Measurements from ENCODE around the gene CHRNE.
A peak's percentile ranks its signal among the peaks of the same experiment; 100 is the strongest.
"Not testable (repeated sequence)": the region's sequence is repeated elsewhere in the genome, so short reads cannot be mapped to it uniquely, and the experiment has no call there.

Gene CHRNE

GRCh38 chr17:4939546-4939795 lies 36.6 kb upstream of the CHRNE start:
- no peak for DNase-seq

- no peak for DNase-seq
Measured at GRCh38 chr17:4938688-4939545, 36.0 kb upstream of the CHRNE start.

- DNase-seq = no peak
Measured at GRCh38 chr17:4938069-4938491, 35.2 kb upstream of the CHRNE start.

- DNase-seq = no peak
Measured at GRCh38 chr17:4937553-4937952, 34.7 kb upstream of the CHRNE start.

GRCh38 chr17:4936436-4936835 lies 33.5 kb upstream of the CHRNE start:
- no peak for DNase-seq

GRCh38 chr17:4935650-4936049 lies 32.8 kb upstream of the CHRNE start:
- DNase-seq = no peak

- peak; percentile 62 to 75 for DNase-seq
Measured at GRCh38 chr17:4934173-4934979, 31.5 kb upstream of the CHRNE start.

- no peak for DNase-seq
Measured at GRCh38 chr17:4933646-4934045, 30.7 kb upstream of the CHRNE start.

GRCh38 chr17:4932756-4933155 lies 29.9 kb upstream of the CHRNE start:
- DNase-seq = no peak

GRCh38 chr17:4931963-4932362 lies 29.1 kb upstream of the CHRNE start, which contains the start of gene GP1BA:
Gene GP1BA, plus strand, starts transcription at chr17:4932277. Its CDS starts 328 bp downstream, at chr17:4932605.
- DNase-seq = no peak

- no peak for DNase-seq
Measured at GRCh38 chr17:4928881-4929280, 26.0 kb upstream of the CHRNE start.

GRCh38 chr17:4926577-4927335 lies 23.9 kb upstream of the CHRNE start:
- not testable (repeated sequence) for DNase-seq

GRCh38 chr17:4921320-4921719 lies 18.4 kb upstream of the CHRNE start:
- DNase-seq = no peak

GRCh38 chr17:4920351-4921048 lies 17.6 kb upstream of the CHRNE start:
- no peak for DNase-seq

- no peak for DNase-seq
Measured at GRCh38 chr17:4919511-4920047, 16.7 kb upstream of the CHRNE start.

GRCh38 chr17:4914551-4914950 lies 11.7 kb upstream of the CHRNE start:
- DNase-seq = not testable (repeated sequence)

GRCh38 chr17:4913994-4914393 lies 11.1 kb upstream of the CHRNE start:
- DNase-seq = no peak

- peak; percentile 92 to 95 for DNase-seq
Measured at GRCh38 chr17:4908711-4909496, 6.0 kb upstream of the CHRNE start.

- peak; percentile 47 for DNase-seq
Measured at GRCh38 chr17:4908301-4908700, 5.4 kb upstream of the CHRNE start.

GRCh38 chr17:4906642-4907041 lies 3.7 kb upstream of the CHRNE start:
- not testable (repeated sequence) for DNase-seq

- DNase-seq = no peak
Measured at GRCh38 chr17:4902540-4902939, 358 bp downstream of the CHRNE start.

Data from SHP77 (cell line).